Thyroid gland (tissue), 4 donors: ENCODE results near the gene LARGE1.

Source experiments
- POLR2A ChIP-seq, 2 donors: fragments of 450-650 bp; IDR thresholded peaks; one replicate each; pipeline ENCODE4 v1.6.1; 2017; ENCODE audit warnings: antibody characterized with exemption in 2 of 2, mild to moderate bottlenecking in 2 of 2, moderate library complexity in 1 of 2
- TF ChIP-seq, protein P1 (sequence below), 6 experiments: fragments of 200-600 bp in 3 of 6; fragments of 450-650 bp in 3 of 6; sonication (generic) in 3 of 6; IDR thresholded peaks; one replicate each; pipeline ENCODE4 v1.5.1; 2016 to 2019; ENCODE audit warnings: antibody characterized with exemption in 6 of 6, mild to moderate bottlenecking in 2 of 6, inconsistent platforms in 1 of 6, moderate library complexity in 1 of 6

DNA sequence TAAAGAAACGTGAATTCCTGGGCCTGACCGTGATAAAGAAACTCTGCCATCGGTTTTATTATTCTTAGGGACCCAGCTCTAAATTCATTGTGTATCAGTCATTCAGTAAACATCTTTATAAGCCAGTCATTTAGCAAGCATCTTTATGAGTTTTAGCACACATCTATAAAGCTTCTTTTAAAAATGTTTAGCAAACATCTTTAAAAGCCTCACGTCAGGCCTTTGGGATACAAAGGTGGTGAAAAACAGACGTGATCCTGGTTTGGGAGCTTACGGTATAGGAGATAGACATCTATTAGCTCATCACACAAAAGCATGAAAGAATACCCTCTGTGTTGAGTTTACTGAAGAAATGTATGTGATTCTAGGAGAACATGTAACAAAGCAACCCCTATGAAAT is 320.2 kb downstream of the LARGE1 start:
- TF ChIP-seq, protein P1, sequence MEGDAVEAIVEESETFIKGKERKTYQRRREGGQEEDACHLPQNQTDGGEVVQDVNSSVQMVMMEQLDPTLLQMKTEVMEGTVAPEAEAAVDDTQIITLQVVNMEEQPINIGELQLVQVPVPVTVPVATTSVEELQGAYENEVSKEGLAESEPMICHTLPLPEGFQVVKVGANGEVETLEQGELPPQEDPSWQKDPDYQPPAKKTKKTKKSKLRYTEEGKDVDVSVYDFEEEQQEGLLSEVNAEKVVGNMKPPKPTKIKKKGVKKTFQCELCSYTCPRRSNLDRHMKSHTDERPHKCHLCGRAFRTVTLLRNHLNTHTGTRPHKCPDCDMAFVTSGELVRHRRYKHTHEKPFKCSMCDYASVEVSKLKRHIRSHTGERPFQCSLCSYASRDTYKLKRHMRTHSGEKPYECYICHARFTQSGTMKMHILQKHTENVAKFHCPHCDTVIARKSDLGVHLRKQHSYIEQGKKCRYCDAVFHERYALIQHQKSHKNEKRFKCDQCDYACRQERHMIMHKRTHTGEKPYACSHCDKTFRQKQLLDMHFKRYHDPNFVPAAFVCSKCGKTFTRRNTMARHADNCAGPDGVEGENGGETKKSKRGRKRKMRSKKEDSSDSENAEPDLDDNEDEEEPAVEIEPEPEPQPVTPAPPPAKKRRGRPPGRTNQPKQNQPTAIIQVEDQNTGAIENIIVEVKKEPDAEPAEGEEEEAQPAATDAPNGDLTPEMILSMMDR (IDR thresholded peaks at IDR 0.05) = no peak
- TF ChIP-seq POLR2A (IDR thresholded peaks at IDR 0.05) = no peak
